Motor neuron (in vitro differentiated cells): ENCODE data around the gene CHST4. TPM values are rescaled to one million over a fixed set of nuclear protein-coding genes. Genes with fewer than 3 reads are reported as not detected.
"Not testable (repeated sequence)": the region's sequence is repeated elsewhere in the genome, so short reads cannot be mapped to it uniquely, and the experiment has no call there.

Experiments
- ATAC-seq, 8 experiments: fragments of 200-7000 bp; cut with Tn5 transposase; replicated peaks in 6 of 8; 2 replicates each; pipeline ENCODE4 v1.8.0; 2021; ENCODE audit warnings: mild to moderate bottlenecking in 8 of 8, moderate library complexity in 8 of 8
- H3K27ac ChIP-seq, 2 donors: fragments of 250-450 bp; sonication (Bioruptor Pico); 2 replicates each; pipeline ENCODE4 v1.9.0; 2021; ENCODE audit warnings: antibody characterized with exemption in 2 of 2, mild to moderate bottlenecking in 2 of 2, moderate library complexity in 1 of 2
- H3K4me1 ChIP-seq, 2 donors: fragments of 250-450 bp; sonication (Bioruptor Pico); replicated peaks in 1 of 2; 2 replicates each; pipeline ENCODE4 v1.6.1; 2021; ENCODE audit warnings: antibody characterized with exemption in 2 of 2, mild to moderate bottlenecking in 2 of 2, moderate library complexity in 1 of 2
- H3K4me3 ChIP-seq, 5 donors: fragments of 250-450 bp; sonication (Bioruptor Pico); 2 replicates each; pipeline ENCODE4 v1.9.0; 2021; ENCODE audit warnings: antibody characterized with exemption in 5 of 5, mild to moderate bottlenecking in 5 of 5, moderate library complexity in 4 of 5
- WGBS, 10 experiments: fragments of 450-650 bp; shearing (Covaris generic); methylation state at CpG; one replicate each; pipeline ENCODE4 v1.0.0; 2022; 5-methylcytosine and 5-hydroxymethylcytosine counted together
- in situ Hi-C, 9 experiments: fragments of 400-800 bp; cut with MboI; loops; one replicate each; pipeline ENCODE4 v1.15.0; 2021; ENCODE audit warnings: low sequenced_read_pairs in 9 of 9, low pct_unique_long_range_greater_than_20kb in 2 of 9; ENCODE audit not compliant: unreplicated experiment in 9 of 9
- total RNA-seq, 8 experiments: library from RNA; unstranded; fragments of 300-600 nt; gene quantifications; 2 replicates each; pipeline versions ENCODE4 v1.2.3 to v1.2.4, GENCODE V29; 2022

Gene CHST4
- total RNA-seq, 8 experiments from 2014 or later: 0.05 to 0.51 (median 0.24) TPM; not detected in 2

DNA sequence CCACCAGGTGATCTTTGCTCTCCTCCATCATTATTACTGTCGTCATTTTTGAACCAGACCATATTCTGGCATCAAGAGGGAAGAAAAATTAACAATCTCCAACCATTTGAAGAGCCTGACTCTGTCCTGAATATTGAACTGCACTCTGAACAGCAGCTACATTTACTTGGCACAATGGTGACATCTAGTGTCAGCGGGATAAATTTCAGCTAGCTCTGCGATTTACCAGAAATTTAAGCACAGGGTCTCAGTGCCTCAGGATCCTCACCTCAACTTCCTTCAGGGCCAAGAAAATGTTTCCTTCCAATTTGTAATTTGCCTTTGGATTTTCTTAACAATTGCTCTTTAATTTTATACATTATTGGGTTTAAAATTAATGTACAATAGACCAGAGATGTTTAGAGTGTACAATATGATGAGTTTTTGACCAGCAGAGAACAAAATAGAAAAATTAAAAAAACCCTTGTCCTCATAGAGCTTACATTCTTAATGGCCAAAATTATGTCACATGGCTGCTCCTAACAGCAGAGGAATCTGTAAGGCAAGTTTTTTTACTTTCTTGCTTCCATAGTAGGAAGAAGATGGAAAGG is 26.4 kb upstream of the CHST4 start:
- WGBS, 10 experiments: 0 to 11% (median 0%) methylated on average over 1 to 3 of the region's 3 CpGs; no CpG with 5 or more reads in 1 of the 10 experiments
- peak in 7 of 8 experiments; percentile 57 to 85 (median 68) for ATAC-seq
- in situ Hi-C loops: loop anchor here in 1 of 9 experiments (10.0 kb wide), 1 partner anchor 85 kb away; no protein-coding TSS in a partner anchor

GRCh38 chr16:71500964-71501363 is 25.3 kb upstream of the CHST4 start:
- Histone ChIP-seq H3K4me1 (no peaks in the 10 kb centered on the region), H3K27ac (no peak overlapping the region), H3K4me3 (no peak overlapping the region)
- in situ Hi-C loops: loop anchor here in 1 of 9 experiments (10.0 kb wide), 1 partner anchor 86 kb away; no protein-coding TSS in a partner anchor
- no peak for ATAC-seq
- 0 to 100% (median 47%) methylated on average over 1 to 2 of the region's 2 CpGs; no CpG with 5 or more reads in 4 of the 10 experiments for WGBS, 10 experiments

More for the DNA sequence above, 26.4 kb upstream of the CHST4 start:
- H3K4me3 ChIP-seq: no peak overlapping the region
- no peak overlapping the region for H3K27ac ChIP-seq
- H3K4me1 ChIP-seq: no peaks in the 10 kb centered on the region

- H3K4me1 ChIP-seq: no peaks in the 10 kb centered on the region
- H3K27ac ChIP-seq: no peak overlapping the region
- 0 to 71% (median 42%) methylated on average over 1 to 3 of the region's 3 CpGs; no CpG with 5 or more reads in 3 of the 10 experiments for WGBS, 10 experiments
- in situ Hi-C loops: loop anchor here in 1 of 9 experiments (10.0 kb wide), 1 partner anchor 87 kb away; no protein-coding TSS in a partner anchor
- ATAC-seq: no peak
- H3K4me3 ChIP-seq: no peak overlapping the region
Observed at GRCh38 chr16:71501547-71501946, 24.7 kb upstream of the CHST4 start.

DNA sequence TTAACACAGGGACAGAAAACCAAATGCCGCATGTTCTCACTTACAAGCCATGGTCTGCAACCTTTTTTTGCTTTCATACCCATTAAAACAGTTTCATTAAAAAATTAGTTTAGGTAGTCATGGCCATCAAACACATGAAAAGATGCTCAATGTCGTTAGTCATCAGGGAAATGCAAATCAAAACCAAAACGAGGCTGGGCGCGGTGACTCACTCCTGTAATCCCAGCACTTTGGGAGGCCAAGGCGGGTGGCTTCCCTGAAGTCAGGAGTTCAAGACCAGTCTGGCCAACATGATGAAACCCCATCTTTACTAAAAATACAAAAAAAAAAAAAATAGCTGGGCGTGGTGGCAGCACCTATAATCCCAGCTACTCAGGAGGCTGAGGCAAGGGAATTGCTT is 22.2 kb upstream of the CHST4 start:
- H3K4me1 ChIP-seq, H3K4me3 ChIP-seq, ATAC-seq, H3K27ac ChIP-seq: not testable (repeated sequence)
- in situ Hi-C loops: loop anchor here in 1 of 9 experiments (10.0 kb wide), 1 partner anchor 89 kb away; no protein-coding TSS in a partner anchor
- 29 to 81% (median 50%) methylated on average over 1 to 7 of the region's 7 CpGs; no CpG with 5 or more reads in 1 of the 10 experiments for WGBS, 10 experiments

GRCh38 chr16:71504901-71505300 is 21.3 kb upstream of the CHST4 start:
- H3K27ac ChIP-seq: no peak overlapping the region
- H3K4me1 ChIP-seq: no peaks in the 10 kb centered on the region
- H3K4me3 ChIP-seq: no peak overlapping the region
- no peak for ATAC-seq
- WGBS, 10 experiments: 58 to 100% (median 90%) methylated on average over 2 to 5 of the region's 5 CpGs; no CpG with 5 or more reads in 1 of the 10 experiments
- in situ Hi-C loops: loop anchor here in 1 of 9 experiments (10.0 kb wide), 1 partner anchor 90 kb away; no protein-coding TSS in a partner anchor

DNA sequence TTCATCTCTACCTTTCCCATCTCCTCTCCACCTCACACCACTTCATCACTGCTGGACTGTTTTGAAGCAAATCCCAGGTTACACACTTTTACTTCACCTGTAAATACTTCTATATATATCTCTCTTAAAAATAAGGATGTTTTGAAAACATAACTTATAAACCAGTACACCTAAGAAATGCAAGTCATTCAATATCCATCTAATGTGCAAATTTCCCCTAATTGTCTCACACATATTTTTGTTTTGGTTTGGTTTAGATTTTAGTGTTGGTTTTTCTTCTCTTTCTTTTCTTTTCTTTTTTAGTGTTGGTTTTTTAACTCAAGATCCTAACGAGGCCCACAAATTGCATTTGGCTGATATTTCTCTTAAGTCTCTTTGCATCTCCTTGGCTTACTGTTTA is 19.2 kb upstream of the CHST4 start:
- ATAC-seq: no peak
- Histone ChIP-seq H3K4me1 (no peaks in the 10 kb centered on the region), H3K27ac (no peak overlapping the region), H3K4me3 (no peak overlapping the region)
- in situ Hi-C loops: loop anchor here in 1 of 9 experiments (10.0 kb wide), 1 partner anchor 92 kb away; no protein-coding TSS in a partner anchor
- 0 to 80% (median 43%) methylated on average over 1 of the region's 1 CpG for WGBS, 10 experiments

DNA sequence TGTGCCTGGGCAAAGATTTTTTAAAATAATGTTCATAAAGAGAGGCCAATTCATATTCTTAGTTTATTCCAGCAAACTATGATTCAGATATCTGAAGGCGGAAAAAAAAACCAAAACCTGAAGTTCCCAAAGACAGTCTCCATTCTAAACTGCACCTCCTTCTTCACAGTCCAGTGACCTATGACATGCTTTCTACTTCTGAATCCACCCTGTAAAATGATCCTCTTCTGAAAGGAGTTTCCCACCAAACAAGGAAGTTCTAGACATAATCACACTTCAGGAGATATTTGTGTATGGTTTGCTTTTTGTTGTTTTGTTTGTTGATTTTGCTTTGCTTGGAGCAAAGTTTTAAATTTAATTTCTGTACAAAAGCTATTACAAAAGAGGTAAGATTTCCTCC is 12.9 kb upstream of the CHST4 start:
- no peaks in the 10 kb centered on the region for H3K4me1 ChIP-seq
- H3K27ac ChIP-seq: no peak overlapping the region
- H3K4me3 ChIP-seq: no peak overlapping the region
- peak in 1 of 8 experiments; percentile 68 for ATAC-seq
- in situ Hi-C loops: no loop called here
- WGBS, 10 experiments: 0 to 86% (median 0%) methylated on average over 1 of the region's 1 CpG; no CpG with 5 or more reads in 7 of the 10 experiments

GRCh38 chr16:71514476-71514875 is 11.8 kb upstream of the CHST4 start:
- in situ Hi-C loops: no loop called here
- WGBS, 10 experiments: 40 to 100% (median 85%) methylated on average over 2 to 7 of the region's 7 CpGs
- H3K4me3 ChIP-seq: no peak overlapping the region
- no peaks in the 10 kb centered on the region for H3K4me1 ChIP-seq
- no peak for ATAC-seq
- no peak overlapping the region for H3K27ac ChIP-seq

GRCh38 chr16:71515026-71515425 is 11.2 kb upstream of the CHST4 start:
- in situ Hi-C loops: no loop called here
- Histone ChIP-seq H3K4me3 (no peak overlapping the region), H3K4me1 (no peaks in the 10 kb centered on the region), H3K27ac (no peak overlapping the region)
- no peak for ATAC-seq
- 43 to 100% (median 80%) methylated on average over 1 to 3 of the region's 3 CpGs; no CpG with 5 or more reads in 1 of the 10 experiments for whole genome bisulfite sequencing, 10 experiments

GRCh38 chr16:71520550-71520949 is 5.7 kb upstream of the CHST4 start:
- WGBS, 10 experiments: 0 to 100% (median 74%) methylated on average over 1 to 3 of the region's 3 CpGs; no CpG with 5 or more reads in 2 of the 10 experiments
- Histone ChIP-seq H3K27ac (no peak overlapping the region), H3K4me3 (no peak overlapping the region), H3K4me1 (no peaks in the 10 kb centered on the region)
- ATAC-seq: peak in 3 of 8 experiments; percentile 25 to 38 (median 37)
- in situ Hi-C loops: no loop called here

DNA sequence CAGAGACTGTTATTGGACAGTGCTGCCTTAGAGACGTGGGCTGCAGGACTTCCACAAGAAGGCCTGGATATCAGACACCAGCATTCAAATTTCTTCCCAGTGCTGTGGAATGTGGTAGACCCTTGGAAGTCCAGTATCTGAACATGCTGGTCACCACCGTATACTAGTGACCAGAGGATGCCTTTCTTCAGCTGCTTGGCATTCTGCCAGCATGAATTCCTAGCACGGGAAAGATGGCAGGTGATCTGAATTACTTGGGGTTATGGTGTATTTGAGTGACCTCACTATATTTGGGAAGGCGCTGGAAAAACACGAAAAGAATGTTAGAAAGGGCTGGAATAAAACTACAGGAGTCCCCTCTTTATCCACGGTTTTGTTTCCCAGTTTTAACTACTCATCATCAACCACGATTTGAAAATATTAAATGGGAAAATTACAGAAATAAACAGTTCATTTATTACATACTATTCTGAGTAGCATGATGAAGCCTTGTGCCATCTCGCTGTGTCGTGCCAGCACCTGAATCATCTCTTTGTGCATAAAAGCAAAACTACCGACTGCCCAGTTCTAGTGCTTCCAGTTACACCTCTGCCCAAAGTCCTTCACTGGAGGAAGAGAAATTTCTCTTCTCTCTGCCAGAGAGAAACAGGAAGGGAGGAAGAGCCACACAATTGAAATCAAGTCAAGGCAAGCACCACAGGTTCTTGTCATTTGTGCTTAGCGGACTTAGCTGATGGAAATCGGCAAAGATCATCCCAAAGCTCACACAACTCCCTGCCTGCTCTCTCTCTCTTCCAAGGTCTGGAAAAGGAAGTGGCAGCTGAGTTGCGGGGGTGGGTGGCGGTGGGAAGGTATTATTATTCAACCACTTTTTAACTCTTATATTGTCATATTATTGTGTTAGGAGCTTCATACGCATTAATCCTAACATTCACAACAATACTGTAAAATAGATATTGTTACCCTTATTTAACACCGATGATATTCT is 1.4 kb upstream of the CHST4 start:
- in situ Hi-C loops: no loop called here
- peaks cover 0 to 4% of the 10 kb centered on the region in 2 donors for H3K4me1 ChIP-seq
- no peak overlapping the region for H3K27ac ChIP-seq
- ATAC-seq: no peak
- 42 to 83% (median 59%) methylated on average over 3 to 14 of the region's 16 CpGs for WGBS, 10 experiments
- no peak overlapping the region for H3K4me3 ChIP-seq

DNA sequence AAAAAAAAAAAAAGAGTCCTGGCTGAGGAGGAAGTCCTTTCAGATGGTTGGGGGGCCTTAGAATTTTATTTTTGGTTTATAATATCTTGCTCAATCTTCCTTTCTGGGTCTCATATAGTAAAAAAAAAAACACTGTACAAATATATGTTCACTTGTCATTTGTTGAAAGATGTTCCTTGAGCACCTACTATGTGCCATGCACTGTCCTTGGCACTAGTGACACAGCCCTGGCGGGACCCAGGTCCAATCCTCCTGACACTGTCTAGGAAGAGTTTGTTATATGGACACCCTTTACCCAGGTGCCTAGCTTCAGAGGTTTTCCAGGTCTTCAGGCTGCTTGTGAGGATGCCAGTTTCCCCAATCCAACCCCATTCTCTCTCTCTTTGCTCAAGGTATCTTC is 2.0 kb downstream of the CHST4 start:
- WGBS, 10 experiments: 0 to 100% (median 71%) methylated on average over 1 of the region's 1 CpG; no CpG with 5 or more reads in 7 of the 10 experiments
- Histone ChIP-seq H3K4me3 (no peak overlapping the region), H3K27ac (no peak overlapping the region), H3K4me1 (peaks cover 0 to 4% of the 10 kb centered on the region in 2 donors)
- ATAC-seq: no peak
- in situ Hi-C loops: no loop called here

GRCh38 chr16:71528863-71529262 is 2.6 kb downstream of the CHST4 start:
- no peak overlapping the region for H3K4me3 ChIP-seq
- H3K4me1 ChIP-seq: peaks cover 0 to 4% of the 10 kb centered on the region in 2 donors
- no peak overlapping the region for H3K27ac ChIP-seq
- in situ Hi-C loops: no loop called here
- ATAC-seq: no peak
- WGBS, 10 experiments: 28 to 100% (median 80%) methylated on average over 1 to 4 of the region's 4 CpGs; no CpG with 5 or more reads in 1 of the 10 experiments
